Suprapubic skin (tissue), 3 donors: ENCODE measurements around the gene ANKRD40CL.

Experiments used
- CTCF ChIP-seq, 2 donors: fragments of 200-600 bp in 1 of 2; fragments of 450-650 bp in 1 of 2; sonication (generic) in 1 of 2; IDR thresholded peaks; one replicate each; pipeline ENCODE4 v1.5.1; 2016 to 2019; ENCODE audit warnings: antibody characterized with exemption in 2 of 2, mild to moderate bottlenecking in 1 of 2, moderate library complexity in 1 of 2
- EP300 ChIP-seq: sonication (generic); formaldehyde crosslinking; IDR thresholded peaks from one replicate; pipeline ENCODE4 v1.6.1; 2017; ENCODE audit warnings: antibody characterized with exemption
- POLR2A ChIP-seq, 2 donors: fragments of 450-650 bp; IDR thresholded peaks; one replicate each; pipeline ENCODE4 v1.6.1; 2017; ENCODE audit warnings: antibody characterized with exemption in 2 of 2, mild to moderate bottlenecking in 2 of 2, moderate library complexity in 2 of 2

- TF ChIP-seq EP300: no peak
- no peak for TF ChIP-seq POLR2A (IDR thresholded peaks at IDR 0.05)
- no peak for TF ChIP-seq CTCF (IDR thresholded peaks at IDR 0.05)
These were observed 41.3 kb downstream of the ANKRD40CL start for GRCh38 chr17:50725769-50726655.
